GM12873 (cell line): ENCODE data around the gene ALDH9A1.

Experiments
- TF ChIP-seq, protein P1 (sequence below): IDR thresholded peaks from 2 replicates; pipeline ENCODE4 v1.5.1; 2012; ENCODE audit warnings: low read depth, mild to moderate bottlenecking, moderate library complexity, low read length, control low read depth; ENCODE audit not compliant: insufficient read depth; ENCODE audit errors: missing control alignments

ALDH9A1 gene

DNA sequence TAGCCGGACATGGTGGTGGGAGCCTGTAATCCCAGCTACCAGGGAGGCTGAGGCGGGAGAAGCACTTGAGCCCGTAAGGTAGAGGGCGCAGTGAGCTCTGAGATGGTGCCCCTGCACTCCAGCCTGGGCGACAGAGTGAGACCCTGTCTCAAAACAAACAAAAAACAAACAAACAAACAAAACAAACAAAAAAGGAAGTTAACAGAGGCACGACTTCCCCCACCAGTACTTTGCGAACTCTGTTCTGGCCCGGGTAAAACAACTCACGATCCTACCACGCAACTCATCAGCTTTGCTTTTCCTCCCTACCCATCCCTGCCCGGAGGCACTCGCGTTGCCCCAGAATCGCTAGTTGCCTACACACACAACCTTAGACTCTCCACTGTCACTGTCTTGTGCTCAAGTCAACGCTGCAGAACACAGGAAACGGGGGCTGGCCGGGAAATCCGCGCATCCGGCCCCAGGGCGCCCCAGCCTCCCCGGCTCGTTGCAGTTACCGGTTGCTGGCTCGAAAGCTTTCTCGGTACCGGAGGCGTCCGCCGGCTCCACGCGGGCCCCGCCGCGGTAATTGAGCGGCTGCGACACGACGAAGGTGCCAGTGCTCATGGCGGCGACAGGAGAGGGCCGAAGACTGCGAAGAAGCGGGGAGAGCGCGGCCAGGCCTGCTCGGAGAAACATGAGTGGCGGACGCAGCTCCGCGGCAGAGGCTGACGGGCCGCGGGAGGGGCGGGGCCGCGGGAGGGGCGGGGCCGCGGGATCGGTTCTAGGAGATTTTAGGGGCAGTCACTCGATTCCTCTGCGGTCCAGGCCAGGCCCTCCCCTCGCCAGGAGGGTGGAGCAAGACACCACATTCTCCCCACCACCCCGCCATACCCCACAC lies at the start of gene ALDH9A1:
TSS of gene ALDH9A1 (minus strand) at position 682 of the 880 bp plus-strand sequence. CDS start at position 678, 4 bp downstream.
- TF ChIP-seq, protein P1, sequence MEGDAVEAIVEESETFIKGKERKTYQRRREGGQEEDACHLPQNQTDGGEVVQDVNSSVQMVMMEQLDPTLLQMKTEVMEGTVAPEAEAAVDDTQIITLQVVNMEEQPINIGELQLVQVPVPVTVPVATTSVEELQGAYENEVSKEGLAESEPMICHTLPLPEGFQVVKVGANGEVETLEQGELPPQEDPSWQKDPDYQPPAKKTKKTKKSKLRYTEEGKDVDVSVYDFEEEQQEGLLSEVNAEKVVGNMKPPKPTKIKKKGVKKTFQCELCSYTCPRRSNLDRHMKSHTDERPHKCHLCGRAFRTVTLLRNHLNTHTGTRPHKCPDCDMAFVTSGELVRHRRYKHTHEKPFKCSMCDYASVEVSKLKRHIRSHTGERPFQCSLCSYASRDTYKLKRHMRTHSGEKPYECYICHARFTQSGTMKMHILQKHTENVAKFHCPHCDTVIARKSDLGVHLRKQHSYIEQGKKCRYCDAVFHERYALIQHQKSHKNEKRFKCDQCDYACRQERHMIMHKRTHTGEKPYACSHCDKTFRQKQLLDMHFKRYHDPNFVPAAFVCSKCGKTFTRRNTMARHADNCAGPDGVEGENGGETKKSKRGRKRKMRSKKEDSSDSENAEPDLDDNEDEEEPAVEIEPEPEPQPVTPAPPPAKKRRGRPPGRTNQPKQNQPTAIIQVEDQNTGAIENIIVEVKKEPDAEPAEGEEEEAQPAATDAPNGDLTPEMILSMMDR: peak; percentile 40

DNA sequence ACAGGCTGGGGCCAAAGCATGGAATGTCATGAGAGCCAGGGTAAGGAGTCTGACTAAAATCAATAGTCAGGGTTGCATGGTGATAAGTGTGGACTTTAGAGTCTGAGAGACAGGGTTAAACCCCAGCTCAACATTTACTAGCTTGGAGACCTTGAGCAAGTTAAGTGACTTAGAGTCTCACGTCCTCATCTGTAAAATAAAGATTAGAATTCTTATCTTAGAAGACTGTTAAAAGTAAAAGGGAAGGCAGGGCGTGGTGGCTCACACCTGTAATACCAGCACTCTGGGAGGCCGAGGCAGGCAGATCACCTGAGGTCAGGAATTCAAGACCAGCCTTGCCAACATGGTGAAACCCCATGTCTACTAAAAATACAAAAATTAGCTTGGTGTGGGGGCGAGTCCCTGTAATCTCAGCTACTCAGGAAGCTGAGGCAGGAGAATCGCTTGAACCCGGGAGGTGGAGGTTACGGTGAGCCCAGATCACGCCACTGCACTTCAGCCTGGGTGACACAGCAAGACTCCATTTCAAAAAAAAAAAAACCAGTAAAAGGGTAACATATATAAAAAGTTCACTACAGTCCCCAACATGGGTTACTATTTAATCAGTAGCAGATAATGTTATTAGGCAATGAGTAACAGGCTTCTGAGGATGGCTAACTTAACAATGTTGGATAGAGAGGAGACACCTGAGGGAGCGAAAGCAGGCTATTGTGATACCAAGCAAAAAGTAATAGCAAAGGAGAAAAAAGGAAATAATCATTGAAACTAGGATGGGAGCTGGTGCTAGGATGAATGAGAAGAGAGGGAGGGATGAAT lies 49.5 kb upstream of the ALDH9A1 start:
- TF ChIP-seq, protein P1: no peak

DNA sequence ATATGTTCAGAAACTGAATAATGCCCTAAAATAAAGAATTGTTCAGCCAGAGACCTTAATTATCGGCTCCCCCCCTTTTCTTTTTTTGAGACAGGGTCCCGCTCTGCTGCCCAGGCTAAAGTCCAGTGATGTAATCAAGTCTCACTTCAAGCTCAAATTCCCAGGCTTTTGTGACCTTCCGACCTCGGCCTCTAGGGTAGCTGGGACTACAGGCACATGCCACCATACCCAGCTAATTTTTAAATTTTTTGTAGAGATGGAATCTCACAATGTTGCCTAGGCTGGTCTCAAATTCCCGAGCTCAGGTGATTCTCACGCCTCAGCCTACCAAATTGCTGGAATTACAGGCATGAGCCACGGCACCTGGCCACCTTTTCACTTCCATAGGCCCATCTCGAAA lies 43.8 kb upstream of the ALDH9A1 start:
- TF ChIP-seq, protein P1: no peak

DNA sequence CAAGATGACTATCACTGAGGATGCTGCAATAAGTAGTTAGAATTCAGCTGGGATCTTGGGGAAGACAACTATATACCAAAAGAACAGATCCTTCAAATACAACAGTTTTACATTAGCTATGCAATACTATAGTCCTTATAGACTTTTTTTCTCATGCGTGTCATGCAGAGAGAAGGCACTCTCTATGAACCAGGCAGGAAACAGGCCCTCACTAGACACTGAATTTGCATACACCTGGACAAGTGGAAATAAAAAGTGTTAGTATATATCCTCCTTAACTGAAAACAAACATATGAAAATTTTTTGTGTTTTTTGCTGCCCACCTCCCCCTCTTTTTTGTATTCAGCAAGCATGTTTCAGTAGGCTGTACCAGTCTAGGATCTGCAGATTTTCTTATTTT lies 40.4 kb upstream of the ALDH9A1 start:
- TF ChIP-seq, protein P1: no peak

DNA sequence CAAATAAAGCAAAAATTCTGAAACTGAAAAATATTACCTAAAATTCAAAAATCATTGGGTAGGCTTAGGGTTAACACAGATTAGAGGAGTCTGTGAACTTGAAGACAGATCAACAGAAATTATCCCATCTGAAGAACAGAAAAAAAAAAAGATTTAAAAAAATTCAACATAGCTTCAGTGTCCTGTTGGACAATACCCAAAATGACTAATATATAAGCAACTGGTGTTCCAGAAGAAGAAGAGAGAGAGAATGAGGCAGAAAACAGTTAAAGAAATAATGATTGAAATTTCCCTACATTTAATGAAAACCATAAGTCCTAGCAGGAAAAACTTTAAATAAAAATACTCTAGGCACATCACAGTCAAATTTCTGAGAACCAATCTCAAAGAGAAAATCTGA lies 38.8 kb upstream of the ALDH9A1 start:
- TF ChIP-seq, protein P1: no peak

DNA sequence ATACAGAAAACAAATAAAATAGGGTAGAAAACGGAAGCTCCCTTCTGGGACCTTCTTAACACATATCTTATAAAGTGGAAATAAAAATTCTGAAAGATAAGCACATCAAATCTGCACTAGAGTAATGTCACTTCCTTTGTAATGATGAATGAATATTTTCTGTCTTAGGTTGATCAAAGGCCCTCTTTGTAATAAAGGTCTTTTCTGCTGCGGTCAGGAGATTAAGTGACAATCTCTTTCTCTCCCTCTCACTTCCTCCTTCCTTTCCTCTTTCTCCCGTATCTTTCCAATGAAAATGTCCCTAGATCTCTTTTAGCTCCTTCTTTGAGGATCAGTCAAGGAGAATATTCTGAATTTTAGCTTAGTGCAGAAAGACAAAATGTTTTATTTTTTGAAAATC lies 36.5 kb upstream of the ALDH9A1 start:
- TF ChIP-seq, protein P1: no peak

DNA sequence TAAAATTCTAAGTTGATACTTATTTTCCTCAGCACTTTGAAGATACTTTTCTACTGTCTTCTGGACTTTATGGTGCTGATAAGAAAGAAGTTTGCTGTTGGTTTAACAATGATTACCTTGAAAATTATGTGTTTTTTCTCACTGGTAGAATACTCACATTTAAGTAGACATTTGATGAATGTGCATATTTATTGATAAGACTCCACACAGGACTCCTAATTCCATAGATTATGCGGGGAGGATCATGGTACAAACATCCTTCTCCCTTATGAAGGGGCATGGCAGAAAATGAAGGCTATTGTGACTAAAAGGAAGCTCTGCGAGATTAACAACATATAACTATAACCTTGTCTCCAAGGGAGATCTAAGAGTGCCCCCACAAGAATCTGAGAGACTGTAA lies 28.5 kb upstream of the ALDH9A1 start:
- TF ChIP-seq, protein P1: no peak
